Gastroesophageal sphincter (tissue), 4 donors: ENCODE measurements around the gene GRHL3. TPM values are rescaled to one million over a fixed set of nuclear protein-coding genes. Genes with fewer than 3 reads are reported as not detected.

Source experiments
- ATAC-seq: fragments of 150-250 bp; one replicate; pipeline ENCODE4 v1.9.1; 2016; ENCODE audit warnings: mild to moderate bottlenecking, moderate library complexity
- H3K27ac ChIP-seq, 4 donors: fragments of 200-600 bp; sonication (generic) in 3 of 4; 1 replicate in 3 of 4; 2 replicates in 1 of 4; pipeline ENCODE4 v1.5.1; 2016 to 2019
- H3K27me3 ChIP-seq: fragments of 200-600 bp; sonication (generic); one replicate; pipeline ENCODE4 v1.5.1; 2019
- H3K36me3 ChIP-seq, 2 donors: fragments of 200-600 bp; sonication (generic); one replicate each; pipeline ENCODE4 v1.5.1; 2019; ENCODE audit warnings: control low read depth in 1 of 2
- H3K4me1 ChIP-seq, 3 donors: fragments of 200-600 bp; sonication (generic); 1 replicate in 2 of 3; 2 replicates in 1 of 3; pipeline ENCODE4 v1.5.1; 2016 to 2019; ENCODE audit warnings: control low read depth in 2 of 3
- H3K4me3 ChIP-seq, 2 donors: fragments of 200-600 bp; sonication (generic); one replicate each; pipeline ENCODE4 v1.5.1; 2019; ENCODE audit warnings: mild to moderate bottlenecking in 1 of 2, moderate library complexity in 1 of 2
- H3K9me3 ChIP-seq, 3 donors: fragments of 200-600 bp; sonication (generic); one replicate each; pipeline ENCODE4 v1.5.1; 2017 to 2019; ENCODE audit warnings: control low read depth in 2 of 3
- CTCF ChIP-seq, 4 experiments: fragments of 200-600 bp in 2 of 4; fragments of 450-650 bp in 2 of 4; sonication (generic) in 1 of 4; IDR thresholded peaks; one replicate each; pipeline ENCODE4 v1.5.1; 2017 to 2019; ENCODE audit warnings: antibody characterized with exemption in 4 of 4, mild to moderate bottlenecking in 2 of 4, moderate library complexity in 2 of 4
- EP300 ChIP-seq: sonication (generic); formaldehyde crosslinking; IDR thresholded peaks from one replicate; pipeline ENCODE4 v1.6.1; 2017; ENCODE audit warnings: antibody characterized with exemption, mild to moderate bottlenecking
- POLR2A ChIP-seq, 2 donors: fragments of 450-650 bp; IDR thresholded peaks; one replicate each; pipeline ENCODE4 v1.6.1; 2017; ENCODE audit warnings: antibody characterized with exemption in 2 of 2, mild to moderate bottlenecking in 2 of 2, moderate library complexity in 1 of 2
- POLR2AphosphoS5 ChIP-seq: sonication (generic); formaldehyde crosslinking; IDR thresholded peaks from one replicate; pipeline ENCODE4 v1.6.1; 2017; ENCODE audit warnings: antibody characterized with exemption
- WGBS, 2 donors: methylation state at CpG; one replicate each; pipeline ENCODE4 v1.1.5; 2018; ENCODE audit warnings: low coverage in 1 of 2; 5-methylcytosine and 5-hydroxymethylcytosine counted together
- total RNA-seq, 4 donors: library from RNA; depleted of rRNA; stranded (reverse); fragments of >200 nt; gene quantifications; one replicate each; pipeline ENCODE4 v1.1.0, GENCODE V29; 2016

GRHL3 gene
- total RNA-seq, 4 donors from 2014 or later: 0.13 to 4.9 (median 0.31) TPM; not detected in 1

DNA sequence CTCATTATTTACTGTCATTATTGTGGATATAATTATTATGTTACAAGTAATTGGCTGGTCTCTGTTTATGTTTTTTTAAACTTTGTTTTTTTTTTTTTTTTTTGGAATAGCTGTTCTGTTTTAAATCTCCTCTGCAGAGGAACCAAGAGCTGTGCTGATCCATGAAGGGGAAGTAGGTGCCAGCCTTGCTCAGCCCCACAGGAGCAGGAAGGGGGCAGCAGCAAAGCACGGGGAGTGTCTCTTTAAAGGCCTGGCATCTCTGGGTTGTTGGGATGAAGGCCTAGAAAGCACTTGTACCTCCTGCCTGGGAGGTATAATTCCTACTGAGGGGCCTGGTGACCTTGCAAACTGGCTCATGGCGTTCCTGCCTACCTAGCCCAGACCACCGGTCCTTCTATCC is 2.5 kb upstream of the GRHL3 start:
- no peaks in the 10 kb centered on the region for H3K9me3 ChIP-seq
- H3K27ac ChIP-seq: no peak overlapping the region
- no peaks in the 10 kb centered on the region for H3K36me3 ChIP-seq
- WGBS, 2 donors: 63% methylated on average over 1 of the region's 3 CpGs; no CpG with 5 or more reads in 1 of the 2 donors
- ATAC-seq: no peak
- TF ChIP-seq POLR2AphosphoS5 (no peak), EP300 (no peak), CTCF (IDR thresholded peaks at IDR 0.05) (no peak), POLR2A (IDR thresholded peaks at IDR 0.05) (no peak)
- peaks cover 58% of the 10 kb centered on the region for H3K27me3 ChIP-seq
- H3K4me1 ChIP-seq: peaks cover 0 to 28% (median 6%) of the 10 kb centered on the region in 3 donors
- no peak overlapping the region for H3K4me3 ChIP-seq

DNA sequence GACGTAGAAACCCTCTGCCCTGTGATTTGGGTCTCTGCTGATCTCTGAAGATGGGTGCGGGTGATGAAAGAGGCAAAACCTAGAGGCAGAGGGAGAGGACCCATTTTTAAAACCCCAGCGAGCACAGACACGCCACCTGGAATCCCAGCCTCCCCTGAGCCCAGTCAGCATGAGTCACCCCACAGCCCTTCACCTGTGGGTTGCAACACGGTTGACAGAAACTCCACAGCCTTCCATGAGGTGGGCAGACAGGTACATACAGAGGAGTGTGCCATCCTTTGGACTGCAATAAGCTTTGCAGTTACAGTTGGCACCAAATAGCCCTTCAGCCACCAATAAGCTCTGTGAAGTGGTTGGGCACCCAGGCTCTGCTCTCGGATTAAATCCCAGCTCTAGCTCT is 2.1 kb upstream of the GRHL3 start:
- Histone ChIP-seq H3K4me1 (peaks cover 0 to 32% (median 10%) of the 10 kb centered on the region in 3 donors), H3K27ac (no peak overlapping the region), H3K4me3 (no peak overlapping the region), H3K27me3 (peaks cover 58% of the 10 kb centered on the region), H3K9me3 (no peaks in the 10 kb centered on the region), H3K36me3 (no peaks in the 10 kb centered on the region)
- TF ChIP-seq POLR2A (IDR thresholded peaks at IDR 0.05): no peak
- TF ChIP-seq CTCF (IDR thresholded peaks at IDR 0.05): no peak
- TF ChIP-seq EP300: no peak
- TF ChIP-seq POLR2AphosphoS5: no peak
- ATAC-seq: no peak
- 100% methylated on average over 1 of the region's 6 CpGs; no CpG with 5 or more reads in 1 of the 2 donors for WGBS, 2 donors

- no peak for TF ChIP-seq POLR2AphosphoS5
- no peak for TF ChIP-seq POLR2A (IDR thresholded peaks at IDR 0.05)
- no peak for TF ChIP-seq CTCF (IDR thresholded peaks at IDR 0.05)
- TF ChIP-seq EP300: no peak
- H3K9me3 ChIP-seq: no peaks in the 10 kb centered on the region
- H3K4me1 ChIP-seq: peaks cover 0 to 40% (median 10%) of the 10 kb centered on the region in 3 donors
- WGBS, 2 donors: 0 to 21% methylated on average over 2 of the region's 2 CpGs
- H3K27me3 ChIP-seq: peaks cover 58% of the 10 kb centered on the region
- H3K4me3 ChIP-seq: no peak overlapping the region
- peak; percentile 32 for ATAC-seq
- peak overlapping the region in 1 of 4 donors; percentile 38 for H3K27ac ChIP-seq
- no peaks in the 10 kb centered on the region for H3K36me3 ChIP-seq
Measured at GRCh38 chr1:24317956-24318614, 1.1 kb upstream of the GRHL3 start.

- Histone ChIP-seq H3K9me3 (no peaks in the 10 kb centered on the region), H3K36me3 (no peaks in the 10 kb centered on the region), H3K4me3 (no peak overlapping the region), H3K27me3 (peaks cover 53% of the 10 kb centered on the region), H3K27ac (no peak overlapping the region), H3K4me1 (peaks cover 0 to 40% (median 10%) of the 10 kb centered on the region in 3 donors)
- TF ChIP-seq POLR2AphosphoS5: no peak
- no peak for TF ChIP-seq POLR2A (IDR thresholded peaks at IDR 0.05)
- no peak for TF ChIP-seq EP300
- TF ChIP-seq CTCF (IDR thresholded peaks at IDR 0.05): no peak
- WGBS, 2 donors: 14 to 26% methylated on average over 1 to 3 of the region's 5 CpGs
- no peak for ATAC-seq
Measured at GRCh38 chr1:24318615-24319311, 394 bp upstream of the GRHL3 start.

DNA sequence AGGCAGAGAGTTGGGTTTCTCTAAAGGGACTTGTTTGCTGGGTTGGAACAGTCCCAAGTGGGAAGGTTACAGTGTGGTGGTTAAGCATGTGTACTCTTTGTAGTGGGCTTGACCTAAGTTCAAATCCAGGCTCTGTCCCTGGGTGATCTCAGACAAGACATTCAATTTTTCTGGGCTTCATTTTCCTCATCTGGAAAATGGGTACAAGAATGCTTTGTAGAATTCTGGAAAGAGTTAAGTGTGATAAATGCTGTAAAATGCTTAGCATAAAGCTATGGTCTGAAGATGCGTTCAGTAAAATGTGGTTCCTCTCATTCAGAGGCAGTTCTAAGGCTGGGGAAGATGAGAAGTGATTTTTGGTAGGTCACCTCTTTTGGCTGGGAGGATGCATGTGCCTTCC is 805 bp downstream of the GRHL3 start:
- H3K27me3 ChIP-seq: peaks cover 43% of the 10 kb centered on the region
- H3K36me3 ChIP-seq: no peaks in the 10 kb centered on the region
- TF ChIP-seq POLR2A (IDR thresholded peaks at IDR 0.05) (no peak), POLR2AphosphoS5 (no peak), CTCF (IDR thresholded peaks at IDR 0.05) (no peak), EP300 (no peak)
- H3K4me1 ChIP-seq: peaks cover 0 to 40% (median 10%) of the 10 kb centered on the region in 3 donors
- 88% methylated on average over 1 of the region's 1 CpG; no CpG with 5 or more reads in 1 of the 2 donors for WGBS, 2 donors
- no peak overlapping the region for H3K4me3 ChIP-seq
- no peaks in the 10 kb centered on the region for H3K9me3 ChIP-seq
- no peak for ATAC-seq
- H3K27ac ChIP-seq: no peak overlapping the region
